Keratinocyte (primary cell): ENCODE measurements around the gene REL. TPM values are rescaled to one million over a fixed set of nuclear protein-coding genes. Genes with fewer than 3 reads are reported as not detected.

Experiments used
- DNase-seq: peaks from one replicate; pipeline ENCODE4 v3.0.0-alpha.2; 2011; ENCODE audit warnings: low read depth, missing footprints, low spot score
- FAIRE-seq: peaks from 2 replicates; lab custom pipeline; 2011; peaks lifted over from hg19 to GRCh38; lab: Jason Lieb, UNC
- H2AFZ ChIP-seq: 2 replicates; pipeline ENCODE4 v1.6.0; 2012; ENCODE audit warnings: low read length, control low read depth, inconsistent platforms; ENCODE audit not compliant: control insufficient read depth
- H3K27ac ChIP-seq: 2 replicates; pipeline ENCODE4 v1.5.1; 2011; ENCODE audit warnings: low read length; ENCODE audit not compliant: control insufficient read depth, insufficient read depth
- H3K27me3 ChIP-seq: 3 replicates; pipeline ENCODE4 v1.6.0; 2011; ENCODE audit warnings: low read length; ENCODE audit not compliant: control insufficient read depth, insufficient read depth; ENCODE audit errors: extremely low read depth
- H3K36me3 ChIP-seq, 2 experiments: 2 replicates in 1 of 2; 3 replicates in 1 of 2; pipeline ENCODE4 v1.5.1; 2011; ENCODE audit warnings: low read length in 2 of 2, mild to moderate bottlenecking in 1 of 2; ENCODE audit not compliant: control insufficient read depth in 2 of 2, insufficient read depth in 2 of 2; ENCODE audit errors: extremely low read depth in 1 of 2
- H3K4me1 ChIP-seq: 3 replicates; pipeline ENCODE4 v1.5.1; 2011; ENCODE audit warnings: low read length; ENCODE audit not compliant: control insufficient read depth, insufficient read depth; ENCODE audit errors: extremely low read depth
- H3K4me2 ChIP-seq: 3 replicates; pipeline ENCODE4 v1.6.0; 2011; ENCODE audit warnings: low read depth, low read length; ENCODE audit not compliant: control insufficient read depth, insufficient read depth; ENCODE audit errors: extremely low read depth
- H3K4me3 ChIP-seq, 3 experiments: fragments of 200-600 bp in 1 of 3; sonication (generic) in 1 of 3; 2 replicates in 2 of 3; 3 replicates in 1 of 3; pipeline ENCODE4 v1.5.1; 2011 to 2016; ENCODE audit warnings: low read length in 3 of 3, mild to moderate bottlenecking in 3 of 3, control low read depth in 2 of 3, inconsistent platforms in 1 of 3, low read depth in 1 of 3, mixed read lengths in 1 of 3, mixed run types in 1 of 3, moderate library complexity in 1 of 3; ENCODE audit not compliant: control insufficient read depth in 2 of 3, insufficient read depth in 2 of 3; ENCODE audit errors: extremely low read depth in 1 of 3
- H3K79me2 ChIP-seq: 2 replicates; pipeline ENCODE4 v1.6.0; 2012; ENCODE audit warnings: low read length; ENCODE audit not compliant: control insufficient read depth, insufficient read depth
- H3K9ac ChIP-seq: 3 replicates; pipeline ENCODE4 v1.6.0; 2011; ENCODE audit warnings: low read length; ENCODE audit not compliant: control insufficient read depth, insufficient read depth; ENCODE audit errors: extremely low read depth
- H3K9me1 ChIP-seq: 3 replicates; pipeline ENCODE4 v1.6.0; 2011; ENCODE audit warnings: low read length; ENCODE audit not compliant: control insufficient read depth, insufficient read depth; ENCODE audit errors: extremely low read depth
- H3K9me3 ChIP-seq: 2 replicates; pipeline ENCODE4 v1.5.1; 2012; ENCODE audit warnings: low read depth, low read length; ENCODE audit not compliant: control insufficient read depth
- H4K20me1 ChIP-seq: 3 replicates; pipeline ENCODE4 v1.6.0; 2011; ENCODE audit warnings: low read length; ENCODE audit not compliant: control insufficient read depth, insufficient read depth; ENCODE audit errors: extremely low read depth
- EZH2 ChIP-seq: IDR thresholded peaks from one replicate; pipeline ENCODE4 v1.6.1; 2012; ENCODE audit warnings: inconsistent platforms, mild to moderate bottlenecking, low read length, moderate library complexity
- dilution Hi-C: fragments of 300-500 bp; cut with MboI; formaldehyde crosslinking; loops from one replicate; pipeline ENCODE4 v1.7.0; 2020; ENCODE audit warnings: low sequenced_read_pairs; ENCODE audit not compliant: extremely low pct_ligation_motif_present
- polyA plus RNA-seq, 5 experiments: library from polyadenylated mRNA; depleted of rRNA in 3 of 5; stranded (reverse) in 3 of 5; stranded (forward) in 1 of 5; unstranded in 1 of 5; fragments of >200 nt; gene quantifications; 1 replicate in 1 of 5; 2 replicates in 3 of 5; 3 replicates in 1 of 5; pipeline versions ENCODE4 v1.2.1 to v1.2.3, GENCODE V29; 2011 to 2012; ENCODE audit warnings: missing spikeins in 2 of 5, low read depth in 1 of 5, low replicate concordance in 1 of 5
- TF ChIP-seq, protein P1 (sequence below), 3 experiments: IDR thresholded peaks in 1 of 3; conservative IDR thresholded peaks in 1 of 3; optimal IDR thresholded peaks in 1 of 3; 2 replicates in 2 of 3; 3 replicates in 1 of 3; pipeline versions ENCODE3 to v1.5.1; 2011; ENCODE audit warnings: low read length in 3 of 3, mild to moderate bottlenecking in 3 of 3, moderate library complexity in 2 of 3, control low read depth in 1 of 3, inconsistent platforms in 1 of 3; ENCODE audit not compliant: insufficient read depth in 2 of 3; ENCODE audit errors: extremely low read depth in 1 of 3

Gene REL
- polyA plus RNA-seq, 1 donor (not counting 4 experiments of a cell fraction or from before 2014, with no cell fraction given), result 9.0 TPM

DNA sequence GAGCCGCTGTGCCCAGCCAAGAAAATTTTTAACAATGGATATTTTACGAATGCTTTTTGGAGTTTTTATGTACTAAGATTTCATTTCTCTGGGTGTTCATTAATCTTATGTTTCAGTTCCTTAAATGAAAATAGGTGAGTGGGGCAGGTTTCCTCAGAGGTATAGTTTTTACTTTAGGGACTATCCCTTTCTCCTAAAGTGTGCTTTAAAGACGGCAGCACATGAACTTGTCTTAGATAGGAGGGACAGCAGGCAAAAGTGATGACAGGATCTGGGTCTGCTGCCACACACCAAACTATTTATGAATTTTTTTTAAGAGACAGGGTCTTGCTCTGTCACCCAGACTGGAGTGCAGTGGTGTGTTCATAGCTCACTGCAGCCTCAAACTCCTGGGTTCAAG, 8.0 kb upstream of the REL start:
- no peak overlapping the region for H3K4me2 ChIP-seq
- no peak overlapping the region for H3K27ac ChIP-seq
- H3K36me3 ChIP-seq, result no peaks in the 10 kb centered on the region
- no peak overlapping the region for H2AFZ ChIP-seq
- H3K27me3 ChIP-seq, result no peaks in the 10 kb centered on the region
- H3K9ac ChIP-seq, result no peak overlapping the region
- H4K20me1 ChIP-seq, result no peaks in the 10 kb centered on the region
- DNase-seq (no peak), FAIRE-seq (no peak)
- H3K4me3 ChIP-seq, result no peak overlapping the region
- no peaks in the 10 kb centered on the region for H3K4me1 ChIP-seq
- dilution Hi-C loops, result no loop called here
- no peaks in the 10 kb centered on the region for H3K79me2 ChIP-seq
- TF ChIP-seq EZH2, result no peak
- TF ChIP-seq, protein P1, sequence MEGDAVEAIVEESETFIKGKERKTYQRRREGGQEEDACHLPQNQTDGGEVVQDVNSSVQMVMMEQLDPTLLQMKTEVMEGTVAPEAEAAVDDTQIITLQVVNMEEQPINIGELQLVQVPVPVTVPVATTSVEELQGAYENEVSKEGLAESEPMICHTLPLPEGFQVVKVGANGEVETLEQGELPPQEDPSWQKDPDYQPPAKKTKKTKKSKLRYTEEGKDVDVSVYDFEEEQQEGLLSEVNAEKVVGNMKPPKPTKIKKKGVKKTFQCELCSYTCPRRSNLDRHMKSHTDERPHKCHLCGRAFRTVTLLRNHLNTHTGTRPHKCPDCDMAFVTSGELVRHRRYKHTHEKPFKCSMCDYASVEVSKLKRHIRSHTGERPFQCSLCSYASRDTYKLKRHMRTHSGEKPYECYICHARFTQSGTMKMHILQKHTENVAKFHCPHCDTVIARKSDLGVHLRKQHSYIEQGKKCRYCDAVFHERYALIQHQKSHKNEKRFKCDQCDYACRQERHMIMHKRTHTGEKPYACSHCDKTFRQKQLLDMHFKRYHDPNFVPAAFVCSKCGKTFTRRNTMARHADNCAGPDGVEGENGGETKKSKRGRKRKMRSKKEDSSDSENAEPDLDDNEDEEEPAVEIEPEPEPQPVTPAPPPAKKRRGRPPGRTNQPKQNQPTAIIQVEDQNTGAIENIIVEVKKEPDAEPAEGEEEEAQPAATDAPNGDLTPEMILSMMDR (optimal IDR thresholded peaks at IDR 0.05 in 1 of 3, IDR thresholded peaks at IDR 0.05 in 1 of 3, conservative IDR thresholded peaks at IDR 0.05 in 1 of 3; ENCODE audit: extremely low read depth in 1 of 3, insufficient read depth in 2 of 3, low read length in 3 of 3), result no peak
- no peaks in the 10 kb centered on the region for H3K9me1 ChIP-seq
- H3K9me3 ChIP-seq, result no peaks in the 10 kb centered on the region

- Histone ChIP-seq H3K9me3 (no peaks in the 10 kb centered on the region), H3K27ac (no peak overlapping the region), H3K4me2 (no peak overlapping the region), H2AFZ (no peak overlapping the region), H3K4me1 (peaks cover 3% of the 10 kb centered on the region), H4K20me1 (no peaks in the 10 kb centered on the region), H3K36me3 (no peaks in the 10 kb centered on the region), H3K9ac (no peak overlapping the region), H3K4me3 (no peak overlapping the region), H3K27me3 (no peaks in the 10 kb centered on the region), H3K79me2 (no peaks in the 10 kb centered on the region), H3K9me1 (no peaks in the 10 kb centered on the region)
- DNase-seq (no peak), FAIRE-seq (no peak)
- dilution Hi-C loops, result no loop called here
- TF ChIP-seq, protein P1 (optimal IDR thresholded peaks at IDR 0.05 in 1 of 3, IDR thresholded peaks at IDR 0.05 in 1 of 3, conservative IDR thresholded peaks at IDR 0.05 in 1 of 3; ENCODE audit: extremely low read depth in 1 of 3, insufficient read depth in 2 of 3, low read length in 3 of 3), result no peak
- no peak for TF ChIP-seq EZH2
Observed at GRCh38 chr2:60875520-60875919, 5.9 kb upstream of the REL start.
